Kidney epithelial cell (primary cell): ENCODE data around the gene LRRC59. TPM values are rescaled to one million over a fixed set of nuclear protein-coding genes. Genes with fewer than 3 reads are reported as not detected.

Source experiments
- DNase-seq: peaks from one replicate; pipeline ENCODE4 v3.0.0-alpha.2; 2010; ENCODE audit warnings: low read depth
- H3K27me3 ChIP-seq: 2 replicates; pipeline ENCODE4 v1.6.0; 2011; ENCODE audit warnings: low read length; ENCODE audit not compliant: control insufficient read depth, insufficient read depth
- H3K36me3 ChIP-seq: 2 replicates; pipeline ENCODE4 v1.5.1; 2011; ENCODE audit warnings: low read length; ENCODE audit not compliant: control insufficient read depth, insufficient read depth
- H3K4me3 ChIP-seq: 2 replicates; pipeline ENCODE4 v1.5.1; 2011; ENCODE audit warnings: low read depth, mild to moderate bottlenecking, control low read depth, low read length
- total RNA-seq: library from RNA; depleted of rRNA; stranded (reverse); fragments of >200 nt; gene quantifications from 2 replicates; pipeline ENCODE4 v1.2.3, GENCODE V29; 2015
- TF ChIP-seq, protein P1 (sequence below): IDR thresholded peaks from 2 replicates; pipeline ENCODE4 v1.5.1; 2011; ENCODE audit warnings: mild to moderate bottlenecking, moderate library complexity, low read length, control low read depth, inconsistent platforms; ENCODE audit not compliant: insufficient read depth, poor library complexity, severe bottlenecking

The LRRC59 gene
- total RNA-seq, 1 donor from 2014 or later = 172 TPM

GRCh38 chr17:50355701-50356341 is 41.5 kb downstream of the LRRC59 start:
- no peaks in the 10 kb centered on the region for H3K36me3 ChIP-seq
- TF ChIP-seq, protein P1, sequence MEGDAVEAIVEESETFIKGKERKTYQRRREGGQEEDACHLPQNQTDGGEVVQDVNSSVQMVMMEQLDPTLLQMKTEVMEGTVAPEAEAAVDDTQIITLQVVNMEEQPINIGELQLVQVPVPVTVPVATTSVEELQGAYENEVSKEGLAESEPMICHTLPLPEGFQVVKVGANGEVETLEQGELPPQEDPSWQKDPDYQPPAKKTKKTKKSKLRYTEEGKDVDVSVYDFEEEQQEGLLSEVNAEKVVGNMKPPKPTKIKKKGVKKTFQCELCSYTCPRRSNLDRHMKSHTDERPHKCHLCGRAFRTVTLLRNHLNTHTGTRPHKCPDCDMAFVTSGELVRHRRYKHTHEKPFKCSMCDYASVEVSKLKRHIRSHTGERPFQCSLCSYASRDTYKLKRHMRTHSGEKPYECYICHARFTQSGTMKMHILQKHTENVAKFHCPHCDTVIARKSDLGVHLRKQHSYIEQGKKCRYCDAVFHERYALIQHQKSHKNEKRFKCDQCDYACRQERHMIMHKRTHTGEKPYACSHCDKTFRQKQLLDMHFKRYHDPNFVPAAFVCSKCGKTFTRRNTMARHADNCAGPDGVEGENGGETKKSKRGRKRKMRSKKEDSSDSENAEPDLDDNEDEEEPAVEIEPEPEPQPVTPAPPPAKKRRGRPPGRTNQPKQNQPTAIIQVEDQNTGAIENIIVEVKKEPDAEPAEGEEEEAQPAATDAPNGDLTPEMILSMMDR = no peak
- no peak for DNase-seq
- no peaks in the 10 kb centered on the region for H3K27me3 ChIP-seq
- H3K4me3 ChIP-seq = no peak overlapping the region

DNA sequence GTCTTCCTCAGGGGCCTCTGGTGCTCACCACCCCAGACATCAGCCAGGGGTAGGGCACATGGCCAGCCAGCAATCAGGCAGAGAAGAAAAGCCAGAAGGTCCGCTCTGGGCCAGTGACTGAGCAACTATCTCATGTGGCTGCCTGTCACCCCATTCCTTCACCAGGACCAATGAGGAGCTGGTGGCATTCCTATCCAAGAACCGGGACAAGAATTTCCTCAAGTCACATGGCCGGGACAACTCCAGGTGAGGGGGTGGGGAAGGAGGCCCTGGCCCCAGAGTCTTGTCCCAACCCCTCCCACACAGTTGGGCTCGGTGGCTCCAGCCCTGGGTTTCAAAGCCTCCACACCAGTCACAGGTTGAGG is 42.0 kb downstream of the LRRC59 start:
- Histone ChIP-seq H3K4me3 (no peak overlapping the region), H3K36me3 (no peaks in the 10 kb centered on the region), H3K27me3 (no peaks in the 10 kb centered on the region)
- TF ChIP-seq, protein P1 = no peak
- DNase-seq = no peak

DNA sequence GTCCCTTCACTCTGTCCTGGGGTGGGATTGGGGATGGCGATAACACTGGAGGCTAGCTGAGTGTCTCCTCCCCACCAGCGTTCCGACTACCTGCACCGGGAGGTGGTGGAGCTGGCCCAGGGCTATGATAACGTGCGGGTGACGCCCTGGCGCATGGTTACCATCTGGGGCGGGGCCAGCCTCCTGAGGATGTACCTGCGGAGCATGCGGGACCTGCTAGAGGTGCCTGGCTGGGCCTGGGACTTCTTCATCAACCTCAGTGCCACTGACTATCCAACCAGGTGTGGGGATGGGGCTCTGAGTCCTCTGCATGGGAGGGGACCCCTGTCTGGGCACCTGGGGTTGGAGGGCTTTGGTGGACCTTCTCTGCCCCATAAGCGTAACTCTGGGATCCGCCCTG is 42.5 kb downstream of the LRRC59 start:
- DNase-seq = no peak
- no peaks in the 10 kb centered on the region for H3K36me3 ChIP-seq
- TF ChIP-seq, protein P1 = no peak
- no peaks in the 10 kb centered on the region for H3K27me3 ChIP-seq
- no peak overlapping the region for H3K4me3 ChIP-seq

GRCh38 chr17:50354198-50354597 is 43.1 kb downstream of the LRRC59 start:
- no peaks in the 10 kb centered on the region for H3K27me3 ChIP-seq
- TF ChIP-seq, protein P1 = no peak
- no peak for DNase-seq
- no peak overlapping the region for H3K4me3 ChIP-seq
- H3K36me3 ChIP-seq = no peaks in the 10 kb centered on the region

- Histone ChIP-seq H3K4me3 (no peak overlapping the region), H3K27me3 (no peaks in the 10 kb centered on the region), H3K36me3 (no peaks in the 10 kb centered on the region)
- DNase-seq = no peak
- TF ChIP-seq, protein P1 = no peak
Observed at GRCh38 chr17:50353600-50354195, 43.6 kb downstream of the LRRC59 start.
